ENCODE data around the gene TEX51.

- TF ChIP-seq CTCF (conservative IDR thresholded peaks at IDR 0.05 in 1 of 2, IDR thresholded peaks at IDR 0.05 in 1 of 2; ENCODE audit: low read depth in 1 of 2, low read length in 2 of 2) (no peak), EZH2 (IDR thresholded peaks at IDR 0.05; ENCODE audit: low read length, missing control alignments) (no peak)
Measured at GRCh38 chr2:126850940-126851339, 47.8 kb upstream of the TEX51 start.
